HG02884 (cell line): ENCODE data around the gene ICOSLG.
"Not testable (repeated sequence)": the region's sequence is repeated elsewhere in the genome, so short reads cannot be mapped to it uniquely, and the experiment has no call there.

Experiments
- ATAC-seq: cut with Tn5 transposase; IDR thresholded peaks from one replicate; pipeline ENCODE4 v1.9.1; 2021; ENCODE audit warnings: mild to moderate bottlenecking, moderate library complexity; ENCODE audit not compliant: unreplicated experiment

The ICOSLG gene

GRCh38 chr21:44240842-44241241 is at the start of gene ICOSLG:
TSS of gene ICOSLG (minus strand) at chr21:44240943. CDS start at chr21:44240817, 126 bp downstream.
- peak; percentile 33 for ATAC-seq

- ATAC-seq = no peak
Measured at GRCh38 chr21:44289381-44290010, 48.8 kb upstream of the ICOSLG start.

- no peak for ATAC-seq
Measured at GRCh38 chr21:44288251-44289110, 47.7 kb upstream of the ICOSLG start.

GRCh38 chr21:44286716-44287632 is 46.2 kb upstream of the ICOSLG start:
- ATAC-seq = no peak

GRCh38 chr21:44286086-44286715 is 45.5 kb upstream of the ICOSLG start:
- no peak for ATAC-seq

- no peak for ATAC-seq
Measured at GRCh38 chr21:44285138-44285992, 44.6 kb upstream of the ICOSLG start, which contains the start of gene AIRE. TSS of gene AIRE (plus strand) at chr21:44285876. CDS start at chr21:44286007, 131 bp downstream.

GRCh38 chr21:44283948-44284347 is 43.2 kb upstream of the ICOSLG start:
- no peak for ATAC-seq

GRCh38 chr21:44283211-44283785 is 42.6 kb upstream of the ICOSLG start:
- not testable (repeated sequence) for ATAC-seq

GRCh38 chr21:44282370-44282769 is 41.6 kb upstream of the ICOSLG start:
- ATAC-seq = no peak

- ATAC-seq = no peak
Measured at GRCh38 chr21:44281801-44282200, 41.1 kb upstream of the ICOSLG start.

GRCh38 chr21:44279354-44280260 is 38.9 kb upstream of the ICOSLG start:
- ATAC-seq = no peak

- no peak for ATAC-seq
Measured at GRCh38 chr21:44275041-44275440, 34.3 kb upstream of the ICOSLG start.

GRCh38 chr21:44273046-44273445 is 32.3 kb upstream of the ICOSLG start:
- ATAC-seq = no peak

GRCh38 chr21:44272284-44272858 is 31.6 kb upstream of the ICOSLG start:
- ATAC-seq = no peak

- no peak for ATAC-seq
Measured at GRCh38 chr21:44271558-44272283, 31.0 kb upstream of the ICOSLG start.

GRCh38 chr21:44269090-44269489 is 28.3 kb upstream of the ICOSLG start:
- no peak for ATAC-seq

- no peak for ATAC-seq
Measured at GRCh38 chr21:44267655-44268142, 27.0 kb upstream of the ICOSLG start.
